Measurements from ENCODE around the gene HERC4.
A peak's percentile ranks its signal among the peaks of the same experiment; 100 is the strongest.

The HERC4 gene, protein sequence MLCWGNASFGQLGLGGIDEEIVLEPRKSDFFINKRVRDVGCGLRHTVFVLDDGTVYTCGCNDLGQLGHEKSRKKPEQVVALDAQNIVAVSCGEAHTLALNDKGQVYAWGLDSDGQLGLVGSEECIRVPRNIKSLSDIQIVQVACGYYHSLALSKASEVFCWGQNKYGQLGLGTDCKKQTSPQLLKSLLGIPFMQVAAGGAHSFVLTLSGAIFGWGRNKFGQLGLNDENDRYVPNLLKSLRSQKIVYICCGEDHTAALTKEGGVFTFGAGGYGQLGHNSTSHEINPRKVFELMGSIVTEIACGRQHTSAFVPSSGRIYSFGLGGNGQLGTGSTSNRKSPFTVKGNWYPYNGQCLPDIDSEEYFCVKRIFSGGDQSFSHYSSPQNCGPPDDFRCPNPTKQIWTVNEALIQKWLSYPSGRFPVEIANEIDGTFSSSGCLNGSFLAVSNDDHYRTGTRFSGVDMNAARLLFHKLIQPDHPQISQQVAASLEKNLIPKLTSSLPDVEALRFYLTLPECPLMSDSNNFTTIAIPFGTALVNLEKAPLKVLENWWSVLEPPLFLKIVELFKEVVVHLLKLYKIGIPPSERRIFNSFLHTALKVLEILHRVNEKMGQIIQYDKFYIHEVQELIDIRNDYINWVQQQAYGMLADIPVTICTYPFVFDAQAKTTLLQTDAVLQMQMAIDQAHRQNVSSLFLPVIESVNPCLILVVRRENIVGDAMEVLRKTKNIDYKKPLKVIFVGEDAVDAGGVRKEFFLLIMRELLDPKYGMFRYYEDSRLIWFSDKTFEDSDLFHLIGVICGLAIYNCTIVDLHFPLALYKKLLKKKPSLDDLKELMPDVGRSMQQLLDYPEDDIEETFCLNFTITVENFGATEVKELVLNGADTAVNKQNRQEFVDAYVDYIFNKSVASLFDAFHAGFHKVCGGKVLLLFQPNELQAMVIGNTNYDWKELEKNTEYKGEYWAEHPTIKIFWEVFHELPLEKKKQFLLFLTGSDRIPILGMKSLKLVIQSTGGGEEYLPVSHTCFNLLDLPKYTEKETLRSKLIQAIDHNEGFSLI

DNA sequence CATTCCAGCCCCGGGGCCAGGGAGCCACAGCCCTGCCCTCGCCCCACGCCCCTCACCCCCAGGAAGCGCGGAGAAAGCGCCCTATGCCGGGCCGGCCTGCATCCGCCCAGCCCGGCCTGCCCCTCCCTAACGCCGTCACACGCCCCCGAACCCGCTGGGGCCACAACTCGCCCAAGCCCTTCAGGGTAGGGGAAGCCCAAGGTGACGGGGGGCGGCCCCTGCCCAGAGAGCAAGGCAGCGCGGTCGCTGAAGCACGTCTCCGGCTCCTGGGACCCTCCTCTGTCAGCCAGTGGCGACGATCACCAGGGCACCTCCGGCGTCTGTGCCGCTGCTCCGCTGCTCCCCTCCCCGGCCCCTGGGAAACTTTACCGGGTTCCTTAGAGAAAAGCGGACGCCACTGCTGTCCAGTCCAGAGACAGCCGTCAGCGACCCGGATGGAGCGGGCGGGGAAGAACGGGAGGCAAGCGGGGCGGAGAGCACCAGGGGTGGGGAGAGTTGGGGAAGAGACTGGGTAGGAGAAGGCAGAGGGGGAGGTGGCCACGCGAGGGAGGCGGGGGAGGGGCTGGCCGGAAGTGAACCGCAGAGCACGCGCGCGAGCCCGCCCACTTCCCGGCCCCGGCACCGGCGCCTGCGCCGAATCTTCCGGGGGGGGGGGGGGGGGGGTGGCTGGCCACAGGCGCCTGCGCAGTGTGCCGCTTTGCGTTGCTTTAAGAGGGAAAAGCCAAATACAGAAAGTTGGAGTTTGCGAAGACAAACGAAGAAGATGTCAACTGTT lies at the start of gene HERC4:
HERC4 (minus strand) TSS at position 509 of the 775 bp plus-strand sequence. CDS start 2,175 bp downstream, outside the sequence.
- DNase-seq (ENCODE audit: low read depth in 2 of 2): peak; percentile 82 to 86

DNA sequence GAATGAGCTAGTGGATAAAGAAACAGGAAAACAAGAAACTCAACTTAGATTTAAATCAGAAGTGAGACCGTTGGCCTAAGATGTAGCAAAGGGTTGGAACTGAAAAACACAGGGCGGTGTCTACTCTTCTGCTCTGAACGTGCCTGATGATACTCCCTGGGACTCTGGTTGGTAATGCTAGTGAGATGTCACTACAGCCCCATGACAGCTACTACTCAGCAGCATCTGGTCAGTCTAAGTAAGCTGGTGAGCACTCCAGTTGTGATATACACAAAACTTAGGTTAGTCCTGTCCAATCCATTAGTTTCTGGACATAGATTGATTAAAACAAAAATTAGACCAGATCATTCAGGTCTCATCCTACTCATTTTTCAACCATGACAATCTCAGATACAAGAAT lies 49.6 kb upstream of the HERC4 start:
- no peak for DNase-seq (ENCODE audit: low read depth in 2 of 2)

DNA sequence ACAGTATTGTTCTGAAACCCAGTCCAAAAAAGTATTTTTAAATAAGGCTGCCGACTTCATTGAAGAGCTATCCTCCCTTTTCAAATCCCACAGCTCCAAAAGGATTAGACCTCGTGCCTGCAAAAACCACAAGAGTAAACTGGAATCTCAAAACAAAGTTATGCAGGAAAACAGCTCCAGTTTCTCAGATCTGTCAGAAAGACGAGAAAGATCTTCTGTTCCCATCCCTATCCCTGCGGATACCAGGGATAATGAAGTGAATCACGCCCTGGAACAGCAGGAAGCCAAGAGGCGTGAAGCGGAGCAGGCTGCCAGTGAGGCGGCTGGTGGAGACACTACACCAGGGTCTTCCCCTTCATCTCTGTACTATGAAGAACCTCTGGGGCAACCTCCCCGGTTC lies 46.8 kb upstream of the HERC4 start:
- no peak for DNase-seq (ENCODE audit: low read depth in 2 of 2)

DNA sequence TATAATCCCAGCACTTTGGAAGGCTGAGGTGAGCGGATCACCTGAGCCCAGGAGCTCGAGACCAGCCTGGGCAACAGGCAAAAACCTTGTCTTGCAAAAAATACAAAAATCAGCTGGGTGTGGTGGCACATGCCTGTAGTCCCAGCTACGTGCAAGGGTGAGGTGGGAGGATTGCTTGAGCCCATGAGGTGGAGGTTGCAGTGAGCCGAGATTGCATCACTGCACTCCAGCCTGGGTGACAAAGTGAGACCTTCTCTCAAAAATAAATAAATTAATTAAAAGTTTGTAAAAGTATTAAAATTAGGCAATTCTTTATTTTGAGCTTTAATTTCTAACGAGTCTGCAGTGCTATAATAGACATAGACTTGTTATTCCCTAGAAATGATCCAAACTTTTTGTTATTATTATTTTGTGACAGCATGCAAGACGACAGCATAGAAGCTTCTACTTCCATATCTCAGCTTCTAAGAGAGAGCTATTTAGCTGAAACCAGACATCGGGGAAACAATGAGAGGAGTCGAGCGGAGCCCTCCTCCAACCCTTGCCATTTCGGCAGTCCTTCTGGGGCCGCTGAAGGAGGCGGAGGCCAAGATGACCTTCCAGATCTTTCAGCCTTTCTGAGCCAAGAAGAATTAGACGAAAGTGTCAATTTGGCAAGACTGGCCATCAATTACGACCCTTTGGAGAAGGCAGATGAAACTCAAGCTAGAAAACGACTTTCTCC lies 46.1 kb upstream of the HERC4 start:
- DNase-seq (ENCODE audit: low read depth in 2 of 2): no peak

DNA sequence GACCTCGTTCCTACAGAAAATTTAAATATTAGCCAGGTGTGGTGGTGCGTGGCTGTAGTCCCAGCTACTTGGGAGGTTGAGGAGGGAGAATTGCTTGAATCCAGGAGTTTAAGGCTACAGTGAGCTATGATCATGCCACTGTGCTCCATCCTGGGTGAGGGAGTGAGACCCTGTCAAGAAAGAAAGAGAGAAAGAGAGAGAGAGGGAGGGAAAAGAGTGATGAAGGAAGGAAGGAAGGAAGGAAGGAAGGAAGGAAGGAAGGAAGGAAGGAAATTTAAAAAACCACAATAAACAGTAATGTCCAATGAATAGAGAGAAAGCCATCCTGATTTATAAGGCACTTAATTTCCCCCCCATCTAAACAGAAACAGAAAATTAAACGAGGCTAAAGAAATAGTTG lies 43.6 kb upstream of the HERC4 start:
- no peak for DNase-seq (ENCODE audit: low read depth in 2 of 2)

DNA sequence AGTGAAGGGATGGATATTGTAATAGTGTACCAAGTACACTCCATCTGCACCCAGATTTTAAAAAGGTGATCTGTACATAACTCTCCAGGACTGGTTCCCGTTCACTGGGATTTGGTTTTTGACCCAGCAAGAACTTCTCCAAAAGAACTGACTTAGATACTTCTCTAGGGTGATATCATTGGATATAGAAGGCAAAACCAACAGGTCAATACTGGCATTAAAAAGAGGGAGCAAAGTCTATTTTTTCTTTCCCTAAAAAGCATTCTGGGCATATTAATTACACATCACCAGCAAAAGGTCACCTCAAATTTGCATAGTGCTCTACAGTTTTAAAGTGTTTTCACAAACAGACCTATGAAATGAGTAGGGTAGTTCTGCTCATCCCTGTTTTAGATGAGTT lies 37.8 kb upstream of the HERC4 start:
- DNase-seq (ENCODE audit: low read depth in 2 of 2): no peak

DNA sequence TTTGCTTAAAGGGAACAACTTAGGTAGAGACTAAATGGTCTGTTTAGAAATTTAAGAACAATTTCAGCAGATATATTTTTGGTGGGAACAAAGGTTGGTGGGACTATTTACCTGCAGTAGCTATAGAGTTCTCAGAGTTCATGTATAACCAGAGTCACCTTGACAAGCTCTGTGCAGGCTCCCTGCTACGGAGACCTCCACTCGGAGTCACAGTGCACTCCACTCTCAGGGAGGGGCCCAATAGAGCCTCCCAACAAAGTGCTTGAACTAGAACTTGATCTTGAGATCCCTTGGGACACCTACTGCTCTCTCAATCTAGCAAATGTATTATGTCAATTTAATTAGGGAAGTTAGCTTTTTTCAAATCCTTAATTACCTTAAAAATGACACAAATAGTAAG lies 36.5 kb upstream of the HERC4 start:
- DNase-seq (ENCODE audit: low read depth in 2 of 2): no peak

DNA sequence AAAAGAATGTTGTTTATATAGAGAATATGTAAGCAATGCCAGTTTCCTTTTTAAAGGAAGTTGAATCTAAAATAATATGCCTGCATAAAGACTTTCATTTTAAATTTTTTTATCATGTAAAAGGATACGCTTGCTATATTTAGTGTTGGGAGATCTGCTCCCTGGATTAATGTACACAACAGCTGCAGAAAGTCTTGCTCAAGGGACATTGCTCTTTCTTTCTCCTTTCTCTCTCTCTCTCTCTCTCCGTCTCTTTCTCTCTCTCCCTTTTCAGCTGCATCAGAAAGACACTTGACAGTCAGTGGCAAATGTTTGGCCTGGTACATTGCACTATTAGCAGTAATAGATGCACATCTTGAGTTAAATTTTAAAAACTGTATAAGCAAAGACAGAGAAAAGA lies 34.9 kb upstream of the HERC4 start:
- no peak for DNase-seq (ENCODE audit: low read depth in 2 of 2)

DNA sequence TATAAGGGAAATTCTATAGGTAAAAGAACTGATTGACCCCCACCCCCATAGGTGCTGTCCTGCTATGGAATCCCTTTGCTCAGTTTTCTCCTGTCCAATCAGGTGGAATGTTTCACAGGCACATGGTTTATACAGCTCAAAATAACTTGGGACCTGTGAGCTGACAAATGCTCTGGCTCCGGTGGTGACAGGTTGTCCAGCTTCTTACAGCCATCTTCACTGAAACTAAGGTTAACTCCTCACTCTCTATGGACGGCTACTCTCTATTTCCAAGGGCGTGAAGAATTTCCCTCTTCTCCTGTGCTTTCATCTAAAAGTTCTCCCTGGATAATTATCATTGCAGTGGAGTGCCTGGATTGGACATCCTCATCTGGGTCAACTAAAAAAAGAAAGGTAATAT lies 34.2 kb upstream of the HERC4 start, which contains the start of gene MYPN:
MYPN (plus strand) TSS at position 158 of the 400 bp plus-strand sequence. CDS start 11,951 bp downstream, outside the sequence.
- DNase-seq (ENCODE audit: low read depth in 2 of 2): no peak

DNA sequence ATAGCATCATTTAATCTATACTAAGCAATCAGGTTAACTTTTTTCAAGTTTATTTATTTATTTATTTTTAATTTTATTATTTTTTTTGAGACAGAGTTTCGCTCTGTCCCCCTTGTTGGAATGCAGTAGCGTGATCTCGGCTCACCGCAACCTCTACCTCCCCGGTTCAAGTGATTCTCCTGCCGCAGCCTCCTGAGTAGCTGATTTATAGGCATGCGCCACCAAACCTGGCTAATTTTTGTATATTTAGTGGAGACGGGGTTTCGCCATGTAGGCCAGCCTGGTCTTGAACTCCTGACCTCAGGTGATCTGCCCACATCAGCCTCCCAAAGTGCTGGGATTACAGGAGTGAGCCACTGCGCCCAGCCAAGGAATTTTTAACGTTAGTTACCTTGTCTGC lies 33.6 kb upstream of the HERC4 start:
- DNase-seq (ENCODE audit: low read depth in 2 of 2): no peak

DNA sequence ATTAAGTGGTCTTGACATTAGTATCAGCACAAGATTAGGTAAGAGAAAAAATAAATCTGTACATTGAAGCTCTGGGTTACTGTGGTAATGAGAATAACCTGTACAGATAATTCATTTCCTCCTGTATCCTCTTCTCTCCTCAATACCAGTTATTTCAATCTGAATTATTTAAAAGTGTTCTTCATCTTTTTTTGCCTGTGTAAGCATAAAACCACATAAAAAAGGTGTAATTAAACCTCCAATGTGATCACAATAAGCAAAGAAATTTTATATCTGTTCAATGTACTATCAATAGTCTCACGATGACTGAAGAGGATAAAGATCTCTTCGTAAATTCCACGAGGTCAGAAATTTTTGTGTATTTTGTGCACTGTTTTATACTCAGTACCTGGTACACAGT lies 33.0 kb upstream of the HERC4 start:
- DNase-seq (ENCODE audit: low read depth in 2 of 2): no peak

DNA sequence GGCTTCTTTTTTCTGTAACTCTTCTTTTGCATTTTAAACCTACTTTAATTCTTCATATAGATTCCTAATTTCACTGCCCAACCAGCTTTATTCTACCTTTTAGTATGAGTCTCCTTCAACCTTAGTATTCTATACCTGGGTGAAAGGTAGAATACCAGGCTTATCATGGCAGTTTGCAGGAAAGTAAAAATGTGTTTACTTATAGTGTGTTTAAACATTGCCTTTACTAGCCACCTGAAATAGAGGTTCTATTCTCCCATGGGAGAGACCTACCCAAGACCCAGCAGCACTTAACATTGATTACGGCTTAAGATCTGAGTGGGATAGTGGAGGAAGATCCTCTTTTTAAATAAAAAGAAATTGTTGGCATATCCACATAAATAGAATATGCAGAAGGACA lies 32.6 kb upstream of the HERC4 start:
- DNase-seq (ENCODE audit: low read depth in 2 of 2): no peak

DNA sequence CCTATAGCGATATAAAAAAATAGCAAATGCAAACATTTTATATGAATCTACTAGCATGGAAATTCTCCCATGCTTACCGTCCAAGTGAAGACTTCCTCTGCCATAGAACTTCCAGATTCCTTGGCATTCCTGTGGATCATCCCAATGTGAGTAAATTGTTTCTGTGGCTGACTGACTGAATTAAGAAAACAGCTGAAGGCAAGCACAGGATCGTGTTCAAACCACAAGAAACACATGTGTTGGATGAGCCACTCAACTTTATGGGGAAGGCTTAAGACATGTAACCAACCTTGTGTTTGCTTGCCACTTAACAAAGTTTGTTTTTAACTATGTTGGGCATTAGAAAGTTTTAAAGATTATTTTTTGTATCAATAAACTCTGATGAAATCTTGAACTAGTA lies 31.6 kb upstream of the HERC4 start:
- DNase-seq (ENCODE audit: low read depth in 2 of 2): no peak

DNA sequence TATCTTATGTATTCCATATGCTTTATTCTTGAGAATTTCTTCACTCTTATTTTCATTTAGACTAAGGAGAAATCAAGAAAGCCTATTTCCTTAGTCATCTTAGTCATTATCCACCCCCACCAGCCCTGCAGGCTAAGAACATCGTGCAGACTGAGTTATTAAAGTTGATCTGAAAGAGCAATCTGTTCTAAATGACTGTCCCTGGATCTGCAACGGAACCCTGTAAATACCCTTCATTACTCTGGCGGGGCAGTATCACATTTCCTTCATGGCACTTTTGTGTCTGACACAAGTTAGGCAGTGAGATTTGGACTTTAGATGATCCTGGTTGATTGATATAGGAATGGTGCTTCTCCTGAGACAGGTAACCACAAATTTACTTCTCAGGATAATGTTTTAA lies 30.7 kb upstream of the HERC4 start:
- DNase-seq (ENCODE audit: low read depth in 2 of 2): no peak

DNA sequence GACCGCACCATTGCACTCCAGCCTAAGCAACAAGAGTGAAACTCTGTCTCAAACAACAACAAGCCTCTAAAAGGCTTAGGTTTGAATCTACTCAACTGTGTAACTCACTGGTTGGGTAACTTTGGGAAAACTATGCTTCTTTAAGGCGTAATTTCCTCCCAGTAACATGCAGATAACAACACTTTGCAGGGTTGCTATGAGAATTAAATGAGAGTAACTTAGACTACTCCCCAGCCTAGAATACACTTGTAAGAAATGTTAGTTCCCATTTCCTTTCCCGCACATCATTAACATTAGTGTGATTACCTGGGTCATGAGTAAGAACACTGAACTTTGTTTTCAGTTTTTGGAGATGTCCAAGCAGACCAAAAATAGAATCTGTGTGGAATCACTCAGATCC lies 28.8 kb upstream of the HERC4 start:
- no peak for DNase-seq (ENCODE audit: low read depth in 2 of 2)

DNA sequence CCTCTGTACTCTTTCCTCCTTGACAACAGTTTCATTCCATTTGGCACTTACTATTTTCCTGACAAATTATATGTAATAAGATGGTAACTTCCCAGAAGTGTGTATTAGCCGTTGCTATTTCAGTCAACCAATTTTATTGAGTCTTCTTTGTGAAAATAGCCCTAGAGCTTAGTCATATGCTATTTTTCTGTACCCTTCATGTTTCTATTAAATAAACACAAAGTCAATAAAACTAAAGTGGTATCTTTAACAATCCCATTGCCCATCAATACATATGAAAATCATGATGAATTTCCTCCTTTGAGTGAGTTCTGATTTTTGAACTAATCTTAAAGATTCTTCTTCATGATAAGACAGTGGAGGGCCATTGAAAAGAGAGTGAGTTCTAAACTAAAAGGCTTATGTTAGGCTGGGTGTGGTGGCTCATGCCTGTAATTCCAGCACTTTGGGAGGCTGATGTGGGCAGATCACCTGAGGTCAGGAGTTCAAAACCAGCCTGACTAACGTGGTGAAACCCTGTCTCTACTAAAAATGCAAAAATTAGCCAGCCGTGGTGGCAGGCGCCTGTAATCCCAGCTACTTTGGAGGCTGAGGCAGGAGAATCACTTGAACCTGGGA lies 28.3 kb upstream of the HERC4 start:
- DNase-seq (ENCODE audit: low read depth in 2 of 2): no peak

DNA sequence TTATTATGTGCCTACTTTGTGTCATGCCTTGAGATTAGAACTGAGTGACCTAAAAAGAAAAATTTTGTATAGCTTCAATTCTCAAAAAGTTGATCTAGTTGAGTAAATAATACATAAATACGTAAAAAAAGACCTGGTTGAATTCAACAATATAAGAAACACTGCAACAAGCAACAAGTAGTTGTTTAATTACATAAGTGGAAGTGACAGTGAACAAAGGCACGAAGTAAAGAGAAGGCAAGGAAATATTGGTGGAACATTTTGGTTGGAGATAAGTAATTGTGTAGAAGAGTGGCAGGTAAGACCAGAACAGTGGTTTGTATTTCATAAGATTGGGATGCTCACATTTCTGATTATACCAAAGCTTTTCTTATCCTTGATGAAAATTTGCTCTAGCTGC lies 26.0 kb upstream of the HERC4 start:
- no peak for DNase-seq (ENCODE audit: low read depth in 2 of 2)

DNA sequence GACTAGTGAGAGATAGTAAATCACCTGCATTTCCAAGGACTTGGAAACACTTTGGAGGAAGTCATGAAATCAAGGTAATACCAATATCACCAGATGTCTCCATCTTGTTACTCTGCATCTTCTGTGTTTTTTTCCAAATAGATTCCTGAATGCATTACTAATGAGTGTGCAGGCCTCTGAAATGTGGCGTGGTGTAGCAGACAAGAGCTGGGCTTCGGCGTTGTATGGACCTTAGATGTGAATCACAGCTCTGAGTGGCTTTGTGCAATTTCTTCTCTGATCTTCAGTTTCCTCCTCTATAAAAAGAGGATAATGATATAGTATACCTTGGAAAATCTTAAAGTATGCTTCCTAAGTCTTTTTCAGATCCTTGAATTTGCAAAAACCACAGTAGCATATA lies 24.7 kb upstream of the HERC4 start:
- DNase-seq (ENCODE audit: low read depth in 2 of 2): no peak

DNA sequence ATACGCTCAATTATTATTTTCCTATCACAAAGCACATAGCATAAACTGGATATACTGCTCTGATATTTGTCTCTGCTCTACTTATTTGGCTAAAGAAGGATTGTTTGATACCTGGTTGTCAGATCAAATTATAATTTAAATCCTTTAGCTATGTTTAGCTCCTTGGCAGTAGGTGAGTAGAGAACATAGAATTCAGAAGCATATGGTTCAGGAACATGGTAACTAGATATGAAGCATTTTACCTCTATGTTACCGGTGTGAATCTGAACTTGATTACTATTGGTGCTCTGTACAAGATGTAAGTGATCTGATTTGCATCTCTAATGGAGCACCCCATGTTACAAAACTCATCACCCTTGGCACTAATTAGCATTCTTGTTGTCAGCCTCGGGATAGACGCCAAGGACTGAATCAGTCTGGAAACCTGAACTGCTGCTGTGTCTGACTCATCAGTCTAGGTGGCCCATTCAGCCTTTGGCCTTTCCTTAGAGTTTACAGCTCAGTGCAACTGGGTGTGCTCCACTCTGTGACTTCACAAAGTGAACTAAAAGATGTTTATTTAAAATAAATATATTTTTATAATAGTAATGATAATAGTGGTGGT lies 21.9 kb upstream of the HERC4 start:
- DNase-seq (ENCODE audit: low read depth in 2 of 2): no peak

DNA sequence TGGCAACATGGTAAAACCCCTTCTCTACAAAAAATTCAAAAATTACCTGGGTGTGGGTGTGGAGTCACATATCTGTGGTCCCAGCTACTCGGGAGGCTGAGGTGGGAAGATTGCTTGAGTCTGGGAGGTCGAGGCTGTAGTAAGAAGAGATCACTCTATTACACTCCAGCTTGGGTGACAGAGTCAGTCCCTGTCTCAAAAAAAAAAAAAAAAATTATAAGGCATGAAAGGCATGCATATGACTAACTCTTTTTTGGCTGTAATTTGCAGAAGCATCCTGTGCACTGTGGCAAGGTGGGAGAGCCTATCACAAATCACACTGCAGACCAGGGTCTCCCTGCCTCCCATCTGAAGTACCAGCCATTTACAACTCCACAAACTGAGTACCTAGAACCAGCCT lies 20.1 kb upstream of the HERC4 start:
- DNase-seq (ENCODE audit: low read depth in 2 of 2): no peak
